Measurements from ENCODE around the gene AP4S1.
A peak's percentile ranks its signal among the peaks of the same experiment; 100 is the strongest.
"Not testable (repeated sequence)": the region's sequence is repeated elsewhere in the genome, so short reads cannot be mapped to it uniquely, and the experiment has no call there.

Gene AP4S1

DNA sequence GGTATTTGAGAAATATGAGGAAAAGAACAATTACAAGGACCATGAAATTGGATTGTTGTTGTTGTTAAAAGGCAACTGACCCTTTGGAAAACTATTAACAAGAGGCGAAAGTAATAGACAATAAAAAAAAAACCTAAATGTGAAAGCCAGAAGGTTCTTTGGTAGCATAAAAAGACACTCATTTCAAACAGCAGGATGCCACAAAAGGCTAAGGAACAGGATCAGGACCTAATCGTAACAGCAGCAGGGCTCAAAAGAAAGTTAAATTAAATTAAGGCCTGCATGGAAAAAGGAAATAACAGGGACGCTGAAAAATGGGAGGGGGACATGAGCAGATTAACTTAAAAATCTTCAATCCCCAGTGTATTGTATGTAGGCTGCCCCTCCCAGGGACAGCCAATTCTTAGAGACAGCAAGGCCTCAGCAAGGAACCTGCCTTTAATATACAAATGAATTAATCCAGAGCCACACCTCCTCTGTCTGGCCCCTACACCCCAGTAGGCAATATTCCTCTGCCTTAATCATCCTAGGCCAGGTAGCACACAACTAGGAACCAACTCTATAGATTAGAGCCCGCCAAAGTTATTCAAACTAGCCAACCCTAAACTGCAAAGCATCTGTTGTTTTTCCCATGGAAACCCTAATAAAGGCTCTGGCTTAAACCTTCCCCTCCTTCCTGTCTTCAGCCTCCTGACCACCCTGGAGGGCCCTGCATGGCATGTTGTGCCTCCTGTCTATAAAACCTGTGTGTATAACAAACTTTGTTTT lies 28.4 kb upstream of the AP4S1 start:
- Mint-ChIP-seq H3K9me3 (peaks cover 16% of the 10 kb centered on the region), H3K27ac (no peak overlapping the region), H3K4me1 (peaks cover 15% of the 10 kb centered on the region), H3K27me3 (no peaks in the 10 kb centered on the region), H3K4me3 (no peak overlapping the region), H3K36me3 (peaks cover 43% of the 10 kb centered on the region)
- CTCF ChIA-PET: no interaction called here
- no peak for DNase-seq

DNA sequence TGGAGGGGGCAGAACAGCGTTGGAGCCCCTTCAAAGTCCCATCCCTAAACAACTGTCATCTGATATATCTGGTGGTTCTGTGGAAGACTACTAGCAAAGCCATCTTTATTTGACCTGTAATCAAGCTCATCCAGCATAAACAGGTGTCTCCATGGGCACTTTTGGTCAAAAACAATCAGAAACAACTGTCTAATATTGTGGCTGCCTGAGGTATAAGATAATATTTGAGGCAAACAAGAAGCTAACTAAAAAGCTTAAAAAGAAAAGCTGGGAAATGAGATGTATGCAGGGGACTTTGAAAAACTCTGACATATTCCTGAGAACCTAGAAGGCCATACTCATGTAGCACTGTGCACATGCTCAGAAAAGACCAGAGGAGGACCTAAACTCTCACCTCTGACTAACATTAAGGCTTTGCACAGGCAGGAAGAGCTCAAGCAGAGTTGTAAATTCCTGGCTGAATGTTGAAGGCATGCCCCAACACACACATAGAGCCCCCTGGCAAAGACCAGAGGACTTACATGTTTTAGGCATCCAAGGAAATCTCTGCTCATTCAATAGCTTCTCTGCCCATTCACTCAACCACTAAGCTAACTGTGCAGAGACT lies 27.2 kb upstream of the AP4S1 start:
- CTCF ChIA-PET: no interaction called here

DNA sequence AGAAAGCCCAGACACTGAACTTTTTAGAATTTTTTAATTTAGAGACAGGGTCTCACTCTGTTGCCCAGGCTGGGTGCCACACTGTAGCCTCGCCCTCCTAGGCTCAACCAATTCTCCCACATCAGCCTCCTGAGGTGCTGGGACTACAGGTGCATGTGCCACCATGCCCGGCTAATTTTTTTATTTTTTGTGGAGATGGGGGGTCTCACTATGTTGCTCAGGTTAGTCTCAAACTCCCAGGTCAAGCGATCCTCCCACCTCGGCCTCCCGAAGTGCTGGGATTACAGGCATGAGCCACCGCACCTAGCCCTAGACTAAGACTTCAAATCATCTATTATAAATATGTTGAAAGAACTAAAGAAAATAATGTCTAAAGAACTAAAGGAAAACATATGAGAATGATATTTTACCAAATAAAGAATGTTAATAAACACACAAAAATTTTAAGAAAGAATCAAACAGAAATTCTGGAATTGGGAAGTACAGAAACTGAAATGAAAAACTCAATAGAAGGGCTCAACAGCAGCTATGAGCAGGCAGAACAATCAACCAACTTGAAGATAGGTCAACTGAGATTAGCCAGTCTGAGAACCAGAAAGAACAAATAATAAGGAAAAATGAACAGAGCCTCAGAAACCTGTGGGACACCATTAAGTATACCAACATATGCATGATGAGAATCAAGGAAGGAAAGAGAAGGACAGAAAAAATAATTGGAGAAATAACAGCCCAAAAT lies 26.2 kb upstream of the AP4S1 start:
- peaks cover 21% of the 10 kb centered on the region for H3K4me1 Mint-ChIP-seq
- H3K27me3 Mint-ChIP-seq: no peaks in the 10 kb centered on the region
- H3K27ac Mint-ChIP-seq: no peak overlapping the region
- DNase-seq: no peak
- no peak overlapping the region for H3K4me3 Mint-ChIP-seq
- peaks cover 16% of the 10 kb centered on the region for H3K9me3 Mint-ChIP-seq
- CTCF ChIA-PET: no interaction called here
- peaks cover 50% of the 10 kb centered on the region for H3K36me3 Mint-ChIP-seq

More for the DNA sequence above, 27.2 kb upstream of the AP4S1 start:
- Mint-ChIP-seq H3K36me3 (peaks cover 47% of the 10 kb centered on the region), H3K4me3 (no peak overlapping the region), H3K27me3 (no peaks in the 10 kb centered on the region), H3K27ac (no peak overlapping the region), H3K9me3 (peaks cover 16% of the 10 kb centered on the region), H3K4me1 (peaks cover 19% of the 10 kb centered on the region)
- no peak for DNase-seq

DNA sequence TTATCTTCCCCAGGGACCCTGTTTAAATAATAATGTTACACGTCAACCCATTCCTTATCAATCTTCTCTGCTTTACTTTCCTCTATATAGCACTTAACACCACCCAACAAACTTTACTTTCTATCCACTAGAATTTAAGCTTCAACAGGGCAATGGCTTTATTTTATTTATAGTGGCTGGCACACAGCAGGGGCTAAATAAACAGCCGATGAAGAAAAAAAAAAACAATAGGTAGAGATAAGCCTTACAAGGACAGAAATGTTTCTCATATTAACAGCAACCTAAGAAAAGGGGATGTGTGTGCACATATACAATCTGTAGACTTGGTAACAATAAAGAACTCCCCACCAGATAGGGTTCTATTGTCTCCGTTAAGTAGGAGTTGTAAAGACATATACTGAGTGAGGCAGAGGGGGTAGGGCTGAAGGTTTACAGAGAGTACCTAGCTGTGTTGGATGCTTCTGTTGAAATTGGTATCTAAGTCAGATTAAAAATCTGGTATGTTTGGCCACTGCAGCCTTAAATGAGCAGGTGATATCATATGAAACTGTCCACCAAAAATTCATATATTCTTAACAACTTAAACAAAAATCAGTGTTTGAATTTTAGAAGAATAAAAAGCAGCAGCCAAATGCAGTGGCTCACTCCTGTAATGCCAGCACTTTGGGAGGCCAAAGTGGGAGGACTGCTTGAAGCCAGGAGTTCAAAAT lies 24.7 kb upstream of the AP4S1 start:
- Mint-ChIP-seq H3K36me3 (peaks cover 52% of the 10 kb centered on the region), H3K4me1 (peaks cover 12% of the 10 kb centered on the region), H3K9me3 (peaks cover 16% of the 10 kb centered on the region), H3K27ac (no peak overlapping the region), H3K27me3 (no peaks in the 10 kb centered on the region), H3K4me3 (no peak overlapping the region)
- DNase-seq: no peak
- CTCF ChIA-PET: no interaction called here

DNA sequence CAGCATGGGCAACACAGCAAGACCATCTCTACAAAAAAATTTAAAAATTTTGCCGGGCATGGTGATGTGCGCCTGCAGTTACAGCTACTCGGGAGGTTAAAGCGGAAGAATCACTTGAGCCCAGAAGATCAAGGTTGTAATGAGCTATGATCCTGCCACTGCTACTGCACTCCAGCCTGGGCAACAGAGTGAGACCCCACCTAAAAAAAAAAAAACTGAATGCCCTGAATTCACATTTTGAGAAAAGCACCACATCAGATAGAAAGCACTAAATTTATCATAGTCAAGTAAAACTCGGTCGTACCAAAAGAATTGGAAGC lies 24.1 kb upstream of the AP4S1 start:
- CTCF ChIA-PET: no interaction called here
- Mint-ChIP-seq H3K9me3 (peaks cover 16% of the 10 kb centered on the region), H3K36me3 (peaks cover 55% of the 10 kb centered on the region), H3K27me3 (no peaks in the 10 kb centered on the region), H3K4me3 (no peak overlapping the region), H3K27ac (no peak overlapping the region), H3K4me1 (peaks cover 9% of the 10 kb centered on the region)
- no peak for DNase-seq

DNA sequence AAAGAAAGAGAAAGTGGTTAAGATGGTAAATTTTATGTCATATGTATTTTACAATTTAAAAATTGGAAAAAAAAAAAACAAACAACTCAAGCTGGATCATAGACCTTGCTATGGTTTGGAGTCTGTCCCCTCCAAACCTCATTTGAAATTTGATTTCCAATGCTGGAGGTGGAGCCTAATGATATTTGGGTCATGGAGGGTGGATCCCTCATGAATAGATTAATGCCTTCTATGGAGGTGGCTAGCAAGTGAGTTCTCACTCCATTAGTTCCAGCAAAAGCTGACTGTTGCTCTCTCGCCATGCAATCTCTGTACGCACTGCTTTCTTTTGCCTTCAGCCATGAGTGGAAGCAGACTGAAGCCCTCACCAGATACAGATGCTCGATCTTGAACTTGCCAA lies 22.2 kb upstream of the AP4S1 start:
- CTCF ChIA-PET: no interaction called here
- peaks cover 8% of the 10 kb centered on the region for H3K4me1 Mint-ChIP-seq
- H3K9me3 Mint-ChIP-seq: peaks cover 9% of the 10 kb centered on the region
- no peak overlapping the region for H3K4me3 Mint-ChIP-seq
- DNase-seq: no peak
- H3K27me3 Mint-ChIP-seq: no peaks in the 10 kb centered on the region
- peaks cover 47% of the 10 kb centered on the region for H3K36me3 Mint-ChIP-seq
- peak overlapping the region; percentile 37 for H3K27ac Mint-ChIP-seq

DNA sequence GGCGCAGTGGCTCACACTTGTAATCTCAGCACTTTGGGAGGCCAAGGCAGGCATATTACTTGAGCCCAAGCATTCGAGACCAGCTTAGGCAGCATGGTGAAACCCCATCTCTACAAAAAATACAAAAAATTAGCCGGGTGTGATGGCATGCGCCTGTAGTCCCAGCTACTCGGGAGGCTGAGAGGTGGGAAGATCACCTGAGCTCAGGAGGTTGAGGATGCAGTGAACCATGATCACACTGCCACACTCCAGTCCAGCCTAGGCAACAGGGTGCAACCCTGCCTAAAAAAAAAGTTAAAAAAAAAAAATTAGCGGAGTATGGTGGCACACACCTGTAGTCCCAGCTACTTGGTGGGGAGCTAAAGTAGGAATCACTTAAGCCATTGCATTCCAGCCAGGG lies 21.4 kb upstream of the AP4S1 start:
- peaks cover 41% of the 10 kb centered on the region for H3K36me3 Mint-ChIP-seq
- H3K27ac Mint-ChIP-seq: not testable (repeated sequence)

DNA sequence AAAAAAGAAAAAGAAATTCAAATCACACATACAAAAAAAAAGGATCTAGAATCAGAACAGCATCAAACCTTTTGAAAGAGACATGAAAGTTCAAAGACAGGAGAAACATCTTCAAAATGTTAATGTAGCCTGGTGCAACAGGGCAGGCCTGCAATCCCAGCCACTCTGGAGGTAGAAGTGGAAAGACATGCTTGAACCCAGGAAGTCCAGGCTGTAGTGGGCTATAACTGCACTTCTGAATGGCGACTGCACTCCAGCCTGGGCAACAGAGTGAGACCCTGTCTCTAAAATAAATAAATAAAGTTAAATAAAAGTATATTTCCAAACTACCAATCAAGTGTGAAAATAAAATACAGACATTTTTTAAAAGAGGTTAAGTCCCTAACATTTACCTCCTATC lies 18.7 kb upstream of the AP4S1 start:
- CTCF ChIA-PET: no interaction called here
- DNase-seq: no peak

More for the DNA sequence above, 21.4 kb upstream of the AP4S1 start:
- DNase-seq, H3K9me3 Mint-ChIP-seq, H3K4me1 Mint-ChIP-seq, CTCF ChIA-PET, H3K4me3 Mint-ChIP-seq, H3K27me3 Mint-ChIP-seq: not testable (repeated sequence)

DNA sequence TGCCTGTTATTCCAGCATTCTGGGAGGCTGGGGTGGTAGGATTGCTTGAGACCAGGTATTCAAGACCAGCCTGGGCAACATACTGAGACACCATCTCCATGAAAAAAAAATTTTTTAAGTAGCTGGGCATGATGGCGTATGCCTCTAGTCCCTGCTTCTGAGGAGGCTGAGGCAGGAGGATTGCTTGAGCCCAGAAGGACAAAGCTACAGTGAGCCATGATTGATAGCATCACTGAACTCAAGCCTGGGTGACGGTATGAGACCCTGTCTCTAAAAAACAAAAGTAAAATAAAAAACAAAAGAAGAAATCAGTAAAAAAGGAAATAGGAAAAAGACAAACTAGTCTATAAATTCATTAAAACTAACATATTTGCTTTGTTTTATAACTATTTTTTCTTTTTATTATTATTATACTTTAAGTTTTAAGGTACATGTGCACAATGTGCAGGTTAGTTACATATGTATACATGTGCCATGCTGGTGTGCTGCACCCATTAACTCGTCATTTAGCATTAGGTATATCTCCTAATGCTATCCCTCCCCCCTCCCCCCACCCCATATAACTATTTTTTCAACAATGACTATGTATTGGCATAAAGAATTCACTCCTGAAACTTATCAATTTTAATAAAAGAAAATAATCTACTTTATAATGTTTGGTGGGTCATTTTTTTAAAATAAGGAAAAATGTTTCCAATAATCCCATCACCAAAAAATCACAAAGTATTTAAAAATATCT lies 15.4 kb upstream of the AP4S1 start:
- H3K9me3 Mint-ChIP-seq: no peaks in the 10 kb centered on the region
- H3K27ac Mint-ChIP-seq: no peak overlapping the region
- DNase-seq: no peak
- no peaks in the 10 kb centered on the region for H3K27me3 Mint-ChIP-seq
- CTCF ChIA-PET: no interaction called here
- H3K36me3 Mint-ChIP-seq: peaks cover 17% of the 10 kb centered on the region
- H3K4me3 Mint-ChIP-seq: no peak overlapping the region
- H3K4me1 Mint-ChIP-seq: no peaks in the 10 kb centered on the region

More for the DNA sequence above, 18.7 kb upstream of the AP4S1 start:
- no peaks in the 10 kb centered on the region for H3K9me3 Mint-ChIP-seq
- H3K4me3 Mint-ChIP-seq: no peak overlapping the region
- H3K4me1 Mint-ChIP-seq: peaks cover 6% of the 10 kb centered on the region
- H3K27me3 Mint-ChIP-seq: no peaks in the 10 kb centered on the region
- H3K36me3 Mint-ChIP-seq: peaks cover 21% of the 10 kb centered on the region
- no peak overlapping the region for H3K27ac Mint-ChIP-seq

DNA sequence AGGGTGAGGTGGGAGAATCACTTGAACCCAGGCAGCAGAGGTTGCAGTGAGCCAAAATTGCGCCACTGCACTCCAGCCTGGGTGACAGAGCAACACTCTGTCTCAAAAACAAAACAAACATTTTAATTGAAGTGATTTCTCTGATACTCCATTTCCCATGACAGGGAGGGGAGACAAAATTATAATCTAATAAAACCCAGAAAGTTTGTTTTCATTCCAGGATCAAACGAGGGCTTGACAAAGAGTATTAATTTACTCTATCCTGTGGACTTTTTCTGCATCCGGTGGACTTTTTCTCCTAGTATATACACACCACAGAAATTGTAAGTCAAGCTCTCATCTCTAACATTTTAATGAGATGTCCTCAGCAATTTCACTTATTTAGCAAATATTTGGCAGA lies 14.5 kb upstream of the AP4S1 start:
- Mint-ChIP-seq H3K27me3 (no peaks in the 10 kb centered on the region), H3K4me3 (no peak overlapping the region), H3K9me3 (no peaks in the 10 kb centered on the region), H3K27ac (no peak overlapping the region), H3K36me3 (peaks cover 16% of the 10 kb centered on the region), H3K4me1 (no peaks in the 10 kb centered on the region)
- no peak for DNase-seq
- CTCF ChIA-PET: no interaction called here

DNA sequence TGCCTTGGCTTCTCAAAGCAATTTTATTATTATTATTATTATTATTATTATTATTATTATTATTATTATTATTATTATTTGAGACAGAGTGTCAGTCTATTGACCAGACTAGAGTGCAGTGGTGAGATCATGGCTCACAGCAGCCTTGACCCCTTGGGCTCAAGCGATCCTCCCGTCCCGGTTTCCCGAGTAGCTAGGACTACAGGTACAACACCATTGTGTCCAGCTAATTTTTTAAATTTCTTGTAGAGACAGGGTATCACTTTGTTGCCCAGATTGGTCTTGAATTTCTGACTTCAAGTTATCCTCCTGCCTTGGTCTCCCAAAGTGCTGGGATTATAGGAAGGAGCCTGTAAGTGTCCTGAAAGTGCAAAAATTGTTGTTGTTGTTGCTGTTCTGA lies 11.6 kb upstream of the AP4S1 start:
- no peak overlapping the region for H3K4me3 Mint-ChIP-seq
- CTCF ChIA-PET: interaction anchor here (0.9 kb wide), 1 partner anchor 32 kb away, joined by 3 read pairs; no protein-coding TSS in a partner anchor
- no peak overlapping the region for H3K27ac Mint-ChIP-seq
- no peak for DNase-seq
- no peaks in the 10 kb centered on the region for H3K9me3 Mint-ChIP-seq
- peaks cover 13% of the 10 kb centered on the region for H3K36me3 Mint-ChIP-seq
- no peaks in the 10 kb centered on the region for H3K4me1 Mint-ChIP-seq
- H3K27me3 Mint-ChIP-seq: no peaks in the 10 kb centered on the region

DNA sequence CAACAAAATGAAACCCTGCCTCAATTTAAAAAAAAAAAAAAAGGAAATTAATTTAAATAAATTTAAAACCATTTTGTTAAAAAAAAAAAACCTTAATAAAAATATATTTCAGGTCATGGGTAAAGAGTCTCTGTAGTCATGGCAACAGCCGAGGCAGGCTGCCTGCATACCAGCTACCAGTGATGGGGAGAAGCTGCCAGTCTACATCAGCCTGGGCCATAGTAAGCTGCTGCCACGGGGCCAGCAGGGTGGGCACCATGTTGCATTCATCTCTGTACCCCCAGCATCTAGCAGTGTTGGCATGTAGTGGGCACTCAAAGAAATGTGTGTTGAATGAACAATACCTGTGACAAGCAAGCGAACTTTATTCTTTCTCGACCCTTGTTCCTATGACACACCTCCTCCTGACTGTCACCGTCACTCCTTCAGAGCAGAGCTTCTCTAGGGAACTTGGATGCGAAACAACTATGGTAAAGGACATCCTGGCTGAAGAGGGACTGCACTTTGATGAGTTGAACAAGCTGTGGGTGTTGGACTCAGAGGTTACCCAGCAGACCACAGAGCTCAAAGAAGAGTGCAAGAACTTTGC lies 7.3 kb upstream of the AP4S1 start:
- no peak overlapping the region for H3K27ac Mint-ChIP-seq
- peaks cover 13% of the 10 kb centered on the region for H3K4me1 Mint-ChIP-seq
- no peaks in the 10 kb centered on the region for H3K27me3 Mint-ChIP-seq
- CTCF ChIA-PET: no interaction called here
- peaks cover 25% of the 10 kb centered on the region for H3K36me3 Mint-ChIP-seq
- no peak for DNase-seq
- H3K9me3 Mint-ChIP-seq: no peaks in the 10 kb centered on the region
- no peak overlapping the region for H3K4me3 Mint-ChIP-seq

DNA sequence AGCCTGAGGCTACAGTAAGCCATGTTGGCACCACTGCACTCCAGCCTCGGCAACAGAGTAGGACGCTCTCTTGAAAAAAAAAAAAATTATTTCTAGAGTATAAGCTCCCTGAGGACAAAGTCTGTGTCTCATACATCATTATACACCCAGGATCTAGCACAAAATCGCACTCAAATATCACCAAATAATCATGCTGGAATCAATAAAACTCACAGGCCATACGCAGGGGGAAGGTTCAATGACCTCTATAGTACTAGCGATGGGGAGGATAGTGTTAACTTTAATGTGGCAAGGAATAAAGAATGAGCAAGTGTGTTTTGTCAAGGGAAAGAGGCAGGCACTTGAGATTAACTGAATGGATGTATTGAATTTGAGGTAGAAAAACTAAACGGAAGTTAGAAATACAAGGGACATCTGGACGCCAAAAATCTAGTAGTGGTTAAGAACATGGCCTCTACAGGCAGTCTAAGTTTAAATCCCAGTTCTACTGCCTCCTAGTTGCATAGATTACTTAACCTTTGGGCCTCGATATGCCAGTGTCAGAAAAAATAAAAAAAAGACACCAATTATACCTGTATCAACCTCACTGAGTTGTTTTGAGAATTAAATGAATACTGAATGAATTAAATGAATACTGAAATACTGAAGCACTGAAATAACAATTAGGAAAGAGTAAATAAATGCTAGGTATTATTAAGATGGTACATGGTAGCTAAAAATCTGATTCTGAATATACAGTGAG lies 4.4 kb upstream of the AP4S1 start:
- no peaks in the 10 kb centered on the region for H3K9me3 Mint-ChIP-seq
- H3K27me3 Mint-ChIP-seq: no peaks in the 10 kb centered on the region
- peaks cover 30% of the 10 kb centered on the region for H3K4me1 Mint-ChIP-seq
- H3K36me3 Mint-ChIP-seq: peaks cover 25% of the 10 kb centered on the region
- H3K4me3 Mint-ChIP-seq: no peak overlapping the region
- CTCF ChIA-PET: no interaction called here
- no peak overlapping the region for H3K27ac Mint-ChIP-seq
- DNase-seq: no peak
